ENCODE data around the gene ST3GAL6.

GRCh38 chr3:98733812-98734281, 29.3 kb upstream of the ST3GAL6 start:
- no peak for TF ChIP-seq SMAD3 (CRISPR knock-in tag; conservative IDR thresholded peaks at IDR 0.05)
- no peak for TF ChIP-seq NRF1 (conservative IDR thresholded peaks at IDR 0.05 in 1 of 2, IDR thresholded peaks at IDR 0.05 in 1 of 2)
- no peak for TF ChIP-seq POLR3G (IDR thresholded peaks at IDR 0.05; ENCODE audit: extremely low read depth, insufficient read length, insufficient replicate concordance)
- TF ChIP-seq NR2C2 (CRISPR knock-in tag; IDR thresholded peaks at IDR 0.05) = no peak
- TF ChIP-seq NR2C2 (tag; IDR thresholded peaks at IDR 0.05) = no peak
- TF ChIP-seq FOXM1 (IDR thresholded peaks at IDR 0.05; ENCODE audit: low read depth) = no peak
- TF ChIP-seq FOXM1 (CRISPR knock-in tag; IDR thresholded peaks at IDR 0.05; ENCODE audit: low read depth) = no peak
- no peak for TF ChIP-seq ZNF644 (tag; IDR thresholded peaks at IDR 0.05; ENCODE audit: low read depth)

Measured in K562 (cell line).